Right lobe of liver (tissue), 6 donors: ENCODE data around the gene FHIP1B. TPM values are rescaled to one million over a fixed set of nuclear protein-coding genes. Genes with fewer than 3 reads are reported as not detected.

Experiments
- ATAC-seq, 4 donors: fragments of 200-7000 bp; cut with Tn5 transposase; one replicate each; pipeline ENCODE4 v1.9.1; 2020; ENCODE audit warnings: mild to moderate bottlenecking in 4 of 4, moderate library complexity in 4 of 4
- DNase-seq, 3 donors: peaks; one replicate each; pipeline ENCODE4 v3.0.0-alpha.2; 2020
- H3K27ac ChIP-seq, 3 donors: fragments of 200-600 bp; one replicate each; pipeline ENCODE4 v1.8.0; 2022
- H3K27me3 ChIP-seq, 2 donors: fragments of 200-600 bp; one replicate each; pipeline ENCODE4 v1.8.0; 2022
- H3K36me3 ChIP-seq, 4 donors: fragments of 200-600 bp; sonication (generic) in 1 of 4; one replicate each; pipeline versions ENCODE4 v1.5.1 to v1.8.0; 2017 to 2022; ENCODE audit warnings: control low read depth in 1 of 4
- H3K4me1 ChIP-seq, 4 donors: fragments of 200-600 bp; sonication (generic) in 1 of 4; one replicate each; pipeline versions ENCODE4 v1.5.1 to v1.8.0; 2017 to 2022; ENCODE audit warnings: control low read depth in 1 of 4
- H3K4me3 ChIP-seq, 3 donors: fragments of 200-600 bp; one replicate each; pipeline ENCODE4 v1.8.0; 2022
- H3K9me3 ChIP-seq, 4 donors: fragments of 200-600 bp; sonication (generic) in 1 of 4; one replicate each; pipeline versions ENCODE4 v1.5.1 to v1.8.0; 2017 to 2022; ENCODE audit warnings: control low read depth in 1 of 4
- POLR2A ChIP-seq: fragments of 450-650 bp; IDR thresholded peaks from one replicate; pipeline ENCODE4 v1.6.1; 2017; ENCODE audit warnings: antibody characterized with exemption, mild to moderate bottlenecking
- WGBS: methylation state at CpG from one replicate; pipeline ENCODE4 v1.1.6; 2018; ENCODE audit warnings: low coverage, low lambda C conversion rate; ENCODE audit not compliant: insufficient coverage; ENCODE audit errors: missing lambda C conversion rate; 5-methylcytosine and 5-hydroxymethylcytosine counted together
- intact Hi-C, 2 donors: fragments of 100-400 bp; cut with DNase I; formaldehyde crosslinking; loops; one replicate each; pipeline versions ENCODE4 v1.11.2 to v1.14.1; 2022
- total RNA-seq, 6 experiments: library from RNA; depleted of rRNA in 2 of 6; stranded (reverse); fragments of >200 nt in 2 of 6; fragmentation: NEBNext Ultra II Directional in 3 of 6; extraction: Animal tissue kit (Norgen Biotek cat#: 25700) in 3 of 6; gene quantifications; one replicate each; pipeline versions ENCODE4 v1.1.0 to v1.2.4, GENCODE V29; 2016 to 2023
- TF ChIP-seq, protein P1 (sequence below), 4 donors: fragments of 200-600 bp in 3 of 4; fragments of 450-650 bp in 1 of 4; IDR thresholded peaks; one replicate each; pipeline versions ENCODE4 v1.5.1 to v1.8.0; 2016 to 2022; ENCODE audit warnings: antibody characterized with exemption in 4 of 4, mild to moderate bottlenecking in 2 of 4
- donor health status: DM: no; HTN: yes; CAD: no.
- donor health status: DM: no; HTN: no; CAD: no.
- donor health status: DM: no; HTN: no; CAD: no.
- donor health status: DM: no; HTN: yes; CAD: no.
- donor health status: DM: no; HTN: yes; CAD: no.

FHIP1B gene
- total RNA-seq, 6 experiments from 2014 or later, result 20.3 to 37.5 (median 27.8) TPM

DNA sequence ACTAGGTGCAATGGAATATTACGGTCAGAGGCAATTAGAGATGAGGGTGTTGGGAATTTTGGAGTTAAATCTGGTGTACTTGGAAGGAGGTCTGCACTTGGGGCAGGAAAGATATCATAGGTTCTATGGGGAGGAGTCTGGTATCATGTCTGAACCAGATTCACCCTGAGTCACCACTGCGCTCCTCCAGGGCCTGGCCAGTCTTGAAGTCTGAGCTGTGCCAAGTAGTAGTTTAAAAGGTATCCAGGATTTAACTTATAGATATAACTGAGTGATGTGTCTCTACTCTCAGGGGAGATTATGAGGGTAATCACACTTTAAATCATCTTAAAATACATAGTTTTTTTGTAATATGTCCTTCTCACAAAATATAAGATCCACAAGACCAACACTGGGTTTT is 11.1 kb upstream of the FHIP1B start:
- intact Hi-C loops, result no loop called here
- TF ChIP-seq, protein P1, sequence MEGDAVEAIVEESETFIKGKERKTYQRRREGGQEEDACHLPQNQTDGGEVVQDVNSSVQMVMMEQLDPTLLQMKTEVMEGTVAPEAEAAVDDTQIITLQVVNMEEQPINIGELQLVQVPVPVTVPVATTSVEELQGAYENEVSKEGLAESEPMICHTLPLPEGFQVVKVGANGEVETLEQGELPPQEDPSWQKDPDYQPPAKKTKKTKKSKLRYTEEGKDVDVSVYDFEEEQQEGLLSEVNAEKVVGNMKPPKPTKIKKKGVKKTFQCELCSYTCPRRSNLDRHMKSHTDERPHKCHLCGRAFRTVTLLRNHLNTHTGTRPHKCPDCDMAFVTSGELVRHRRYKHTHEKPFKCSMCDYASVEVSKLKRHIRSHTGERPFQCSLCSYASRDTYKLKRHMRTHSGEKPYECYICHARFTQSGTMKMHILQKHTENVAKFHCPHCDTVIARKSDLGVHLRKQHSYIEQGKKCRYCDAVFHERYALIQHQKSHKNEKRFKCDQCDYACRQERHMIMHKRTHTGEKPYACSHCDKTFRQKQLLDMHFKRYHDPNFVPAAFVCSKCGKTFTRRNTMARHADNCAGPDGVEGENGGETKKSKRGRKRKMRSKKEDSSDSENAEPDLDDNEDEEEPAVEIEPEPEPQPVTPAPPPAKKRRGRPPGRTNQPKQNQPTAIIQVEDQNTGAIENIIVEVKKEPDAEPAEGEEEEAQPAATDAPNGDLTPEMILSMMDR (IDR thresholded peaks at IDR 0.05), result no peak
- no peak for TF ChIP-seq POLR2A
- ATAC-seq (no peak), DNase-seq (no peak)
- no peaks in the 10 kb centered on the region for H3K4me1 ChIP-seq
- no peak overlapping the region for H3K27ac ChIP-seq
- no peak overlapping the region for H3K4me3 ChIP-seq
- WGBS, result 94% methylated on average over 2 of the region's 2 CpGs
- no peaks in the 10 kb centered on the region for H3K36me3 ChIP-seq
- H3K27me3 ChIP-seq, result no peaks in the 10 kb centered on the region
- no peaks in the 10 kb centered on the region for H3K9me3 ChIP-seq

GRCh38 chr11:6241316-6241715 is 6.9 kb upstream of the FHIP1B start:
- no peak for ATAC-seq
- intact Hi-C loops, result no loop called here
- Histone ChIP-seq H3K4me3 (no peak overlapping the region), H3K4me1 (no peaks in the 10 kb centered on the region), H3K27ac (no peak overlapping the region), H3K36me3 (no peaks in the 10 kb centered on the region), H3K27me3 (no peaks in the 10 kb centered on the region), H3K9me3 (no peaks in the 10 kb centered on the region)
- TF ChIP-seq, protein P1 (IDR thresholded peaks at IDR 0.05), result no peak
- TF ChIP-seq POLR2A, result no peak
- WGBS, result no CpG with 5 or more reads among the region's 7 CpGs
- DNase-seq, result no peak

DNA sequence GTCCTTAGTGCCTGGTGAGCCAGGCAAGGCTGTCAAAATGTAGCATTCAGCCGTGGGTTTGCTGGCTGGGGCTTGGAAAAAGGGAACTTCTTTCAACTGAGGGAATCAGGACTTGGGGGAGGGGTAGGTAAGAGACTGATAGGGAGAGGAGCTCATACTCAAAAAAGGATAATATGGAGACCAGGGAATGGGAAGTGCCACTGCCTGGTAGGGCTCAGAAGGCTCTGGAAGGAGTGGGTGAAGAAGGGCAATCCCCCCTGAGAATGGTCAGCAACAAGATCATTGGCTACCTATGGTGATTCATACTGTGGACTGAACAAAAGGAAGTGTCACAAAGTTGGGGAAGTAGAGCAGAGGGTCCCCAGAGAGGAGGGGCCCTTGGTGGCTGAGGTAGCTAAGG is 6.3 kb upstream of the FHIP1B start:
- Histone ChIP-seq H3K27ac (no peak overlapping the region), H3K36me3 (no peaks in the 10 kb centered on the region), H3K27me3 (no peaks in the 10 kb centered on the region), H3K9me3 (no peaks in the 10 kb centered on the region), H3K4me3 (no peak overlapping the region), H3K4me1 (no peaks in the 10 kb centered on the region)
- intact Hi-C loops, result no loop called here
- TF ChIP-seq, protein P1 (IDR thresholded peaks at IDR 0.05), result no peak
- no peak for TF ChIP-seq POLR2A
- 17% methylated on average over 1 of the region's 1 CpG for WGBS
- no peak for DNase-seq
- peak in 1 of 4 donors; percentile 14 for ATAC-seq

GRCh38 chr11:6240139-6240538 is 5.7 kb upstream of the FHIP1B start:
- no peak for ATAC-seq

More at GRCh38 chr11:6240139-6240538, 5.7 kb upstream of the FHIP1B start:
- 92% methylated on average over 15 of the region's 28 CpGs for WGBS
- TF ChIP-seq POLR2A, result no peak
- TF ChIP-seq, protein P1 (IDR thresholded peaks at IDR 0.05), result no peak
- no peak for DNase-seq
- Histone ChIP-seq H3K4me3 (no peak overlapping the region), H3K27me3 (no peaks in the 10 kb centered on the region), H3K27ac (no peak overlapping the region), H3K36me3 (no peaks in the 10 kb centered on the region), H3K9me3 (no peaks in the 10 kb centered on the region), H3K4me1 (no peaks in the 10 kb centered on the region)
- intact Hi-C loops, result no loop called here
